ENCODE results near the gene CACHD1. TPM values are rescaled to one million over a fixed set of nuclear protein-coding genes. Genes with fewer than 3 reads are reported as not detected.

Gene CACHD1
- total RNA-seq, 3 donors from 2014 or later (not counting 1 experiment from before 2014, with no cell fraction given), result not detected

- intact Hi-C loops (cut with micrococcal nuclease), result no loop called here
- Histone ChIP-seq H3K27me3 (ENCODE audit: control insufficient read depth, insufficient read depth, low read length) (no peaks in the 10 kb centered on the region), H3K27ac (ENCODE audit: low read length) (no peak overlapping the region), H3K9me3 (ENCODE audit: control insufficient read depth, insufficient read depth, low read length) (no peaks in the 10 kb centered on the region), H3K36me3 (ENCODE audit: control insufficient read depth, insufficient read depth, low read length) (no peaks in the 10 kb centered on the region), H3K4me3 (ENCODE audit: low read length) (no peak overlapping the region), H3K4me1 (ENCODE audit: control insufficient read depth, insufficient read depth, low read length) (no peaks in the 10 kb centered on the region)
- no peaks in the 10 kb centered on the region for H3K36me3 Mint-ChIP-seq
- H3K27me3 Mint-ChIP-seq (ENCODE audit: low read depth in 2 of 2), result peaks cover 7 to 9% of the 10 kb centered on the region in 2 donors
- peak in 1 of 2 donors; percentile 19 for DNase-seq
- no peak for TF ChIP-seq CTCF (IDR thresholded peaks at IDR 0.05)
- H3K9me3 Mint-ChIP-seq, result no peaks in the 10 kb centered on the region
- H3K4me1 Mint-ChIP-seq, result no peaks in the 10 kb centered on the region
- H3K27ac Mint-ChIP-seq, result no peak overlapping the region
- no peak for ATAC-seq
- H3K4me3 Mint-ChIP-seq, result no peak overlapping the region
- 83% methylated on average over 2 of the region's 2 CpGs for WGBS (ENCODE audit: insufficient coverage)
Measured at GRCh38 chr1:64539781-64540218, 69.9 kb downstream of the CACHD1 start.

GRCh38 chr1:64540265-64540791 is 70.4 kb downstream of the CACHD1 start:
- no peak for TF ChIP-seq CTCF (IDR thresholded peaks at IDR 0.05)
- H3K27me3 ChIP-seq (ENCODE audit: control insufficient read depth, insufficient read depth, low read length), result no peaks in the 10 kb centered on the region
- no peaks in the 10 kb centered on the region for H3K4me1 Mint-ChIP-seq
- no peaks in the 10 kb centered on the region for H3K9me3 Mint-ChIP-seq
- H3K27ac Mint-ChIP-seq, result no peak overlapping the region
- peaks cover 7 to 9% of the 10 kb centered on the region in 2 donors for H3K27me3 Mint-ChIP-seq (ENCODE audit: low read depth in 2 of 2)
- intact Hi-C loops (cut with micrococcal nuclease), result no loop called here
- DNase-seq, result peak in 1 of 2 donors; percentile 50
- ATAC-seq, result no peak
- no peak overlapping the region for H3K4me3 ChIP-seq (ENCODE audit: low read length)
- whole genome bisulfite sequencing (ENCODE audit: insufficient coverage), result 65% methylated on average over 6 of the region's 6 CpGs
- no peaks in the 10 kb centered on the region for H3K4me1 ChIP-seq (ENCODE audit: control insufficient read depth, insufficient read depth, low read length)
- H3K4me3 Mint-ChIP-seq, result no peak overlapping the region
- H3K36me3 Mint-ChIP-seq, result no peaks in the 10 kb centered on the region
- no peaks in the 10 kb centered on the region for H3K36me3 ChIP-seq (ENCODE audit: control insufficient read depth, insufficient read depth, low read length)
- H3K27ac ChIP-seq (ENCODE audit: low read length), result no peak overlapping the region
- no peaks in the 10 kb centered on the region for H3K9me3 ChIP-seq (ENCODE audit: control insufficient read depth, insufficient read depth, low read length)

- Histone ChIP-seq H3K36me3 (ENCODE audit: control insufficient read depth, insufficient read depth, low read length) (no peaks in the 10 kb centered on the region), H3K4me1 (ENCODE audit: control insufficient read depth, insufficient read depth, low read length) (no peaks in the 10 kb centered on the region), H3K27ac (ENCODE audit: low read length) (no peak overlapping the region), H3K4me3 (ENCODE audit: low read length) (no peak overlapping the region), H3K27me3 (ENCODE audit: control insufficient read depth, insufficient read depth, low read length) (no peaks in the 10 kb centered on the region), H3K9me3 (ENCODE audit: control insufficient read depth, insufficient read depth, low read length) (no peaks in the 10 kb centered on the region)
- no peak overlapping the region for H3K27ac Mint-ChIP-seq
- TF ChIP-seq CTCF (IDR thresholded peaks at IDR 0.05), result no peak
- H3K4me3 Mint-ChIP-seq, result no peak overlapping the region
- H3K9me3 Mint-ChIP-seq, result no peaks in the 10 kb centered on the region
- H3K4me1 Mint-ChIP-seq, result no peaks in the 10 kb centered on the region
- H3K27me3 Mint-ChIP-seq (ENCODE audit: low read depth in 2 of 2), result peaks cover 4 to 9% of the 10 kb centered on the region in 2 donors
- DNase-seq (no peak), ATAC-seq (no peak)
- intact Hi-C loops (cut with micrococcal nuclease), result no loop called here
- no peaks in the 10 kb centered on the region for H3K36me3 Mint-ChIP-seq
- 96% methylated on average over 3 of the region's 4 CpGs for WGBS (ENCODE audit: insufficient coverage)
Measured at GRCh38 chr1:64542118-64542517, 72.2 kb downstream of the CACHD1 start.

GRCh38 chr1:64543831-64544230 is 73.9 kb downstream of the CACHD1 start:
- intact Hi-C loops (cut with micrococcal nuclease), result no loop called here
- H3K4me1 Mint-ChIP-seq, result no peaks in the 10 kb centered on the region
- Histone ChIP-seq H3K36me3 (ENCODE audit: control insufficient read depth, insufficient read depth, low read length) (no peaks in the 10 kb centered on the region), H3K4me3 (ENCODE audit: low read length) (no peak overlapping the region), H3K4me1 (ENCODE audit: control insufficient read depth, insufficient read depth, low read length) (no peaks in the 10 kb centered on the region), H3K27ac (ENCODE audit: low read length) (no peak overlapping the region), H3K9me3 (ENCODE audit: control insufficient read depth, insufficient read depth, low read length) (no peaks in the 10 kb centered on the region), H3K27me3 (ENCODE audit: control insufficient read depth, insufficient read depth, low read length) (no peaks in the 10 kb centered on the region)
- 100% methylated on average over 1 of the region's 4 CpGs for WGBS (ENCODE audit: insufficient coverage)
- H3K27me3 Mint-ChIP-seq (ENCODE audit: low read depth in 2 of 2), result peaks cover 4 to 9% of the 10 kb centered on the region in 2 donors
- DNase-seq, result no peak
- H3K9me3 Mint-ChIP-seq, result no peaks in the 10 kb centered on the region
- no peak for ATAC-seq
- TF ChIP-seq CTCF (IDR thresholded peaks at IDR 0.05), result no peak
- H3K36me3 Mint-ChIP-seq, result no peaks in the 10 kb centered on the region
- no peak overlapping the region for H3K27ac Mint-ChIP-seq
- no peak overlapping the region for H3K4me3 Mint-ChIP-seq

Measured in natural killer cell (primary cell).